ENCODE measurements around the gene SORL1.
"Not testable (repeated sequence)": the region's sequence is repeated elsewhere in the genome, so short reads cannot be mapped to it uniquely, and the experiment has no call there.

SORL1 gene

DNA sequence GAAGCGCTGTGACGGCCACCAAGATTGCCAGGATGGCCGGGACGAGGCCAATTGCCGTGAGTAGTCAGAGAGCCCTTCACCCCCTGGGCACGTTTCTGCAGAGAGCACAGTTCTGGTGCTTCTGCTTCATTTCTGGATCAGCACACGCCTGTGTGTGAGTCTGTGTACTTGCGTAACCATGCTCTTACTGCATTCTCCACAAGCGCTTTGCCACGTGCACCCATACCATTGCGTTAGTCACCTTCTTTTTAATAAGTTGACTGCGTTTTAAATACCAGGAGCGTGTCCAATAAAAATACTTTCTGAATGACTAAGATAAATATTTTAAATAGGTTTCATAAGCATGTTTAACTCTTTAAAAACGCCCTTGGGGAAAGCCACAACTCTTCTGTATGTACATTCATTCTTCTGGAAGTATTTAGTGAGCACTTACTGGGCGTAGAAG is 143.6 kb downstream of the SORL1 start:
- DNase-seq, result no peak

DNA sequence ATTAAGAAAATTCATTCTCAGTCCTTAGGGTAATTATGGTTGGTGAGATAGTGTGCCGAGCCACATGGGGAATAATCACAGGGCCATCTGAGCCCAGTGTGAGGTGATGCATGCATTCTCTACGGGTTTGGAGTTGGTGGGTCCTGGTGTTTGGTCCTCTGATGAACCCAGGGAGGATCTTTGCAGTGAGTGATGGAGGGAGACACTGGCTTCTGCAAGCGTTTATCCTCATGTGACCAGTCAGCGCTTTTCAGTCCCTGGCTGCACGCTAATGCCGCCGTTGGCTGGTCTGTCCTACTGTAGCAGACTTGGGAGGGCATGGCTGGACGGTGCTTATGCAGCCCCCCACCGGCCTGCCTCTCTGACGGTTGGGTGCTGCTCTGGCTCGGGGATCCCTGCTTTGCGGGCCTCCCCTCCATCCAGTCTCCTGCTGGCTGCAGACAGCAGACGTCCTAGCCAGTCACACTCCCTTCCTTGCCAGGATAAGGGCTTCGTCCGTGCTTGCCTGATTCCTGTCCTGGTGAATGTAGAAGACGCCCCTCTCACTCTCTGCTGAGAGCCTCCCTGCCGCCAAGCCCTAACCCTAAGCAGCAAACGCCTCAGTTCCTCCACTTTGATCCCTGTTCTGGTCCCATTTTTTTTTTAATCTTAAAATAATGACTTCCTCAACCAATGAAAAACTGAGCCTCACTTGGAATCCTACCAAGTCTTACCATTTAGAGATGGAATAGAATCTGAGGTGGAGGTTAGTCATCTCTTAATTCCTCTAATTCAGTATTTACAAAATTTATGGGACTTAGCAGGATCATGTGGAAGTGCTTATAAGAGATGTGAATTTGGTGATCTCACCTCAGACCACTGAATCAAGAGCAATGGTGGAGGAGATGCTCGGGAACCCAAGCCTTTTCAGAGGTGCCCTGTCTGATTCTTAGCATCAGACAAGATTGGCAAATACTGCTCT is 144.4 kb downstream of the SORL1 start:
- DNase-seq, result no peak

- no peak for DNase-seq
These were observed 151.2 kb downstream of the SORL1 start for GRCh38 chr11:121603316-121603715.

DNA sequence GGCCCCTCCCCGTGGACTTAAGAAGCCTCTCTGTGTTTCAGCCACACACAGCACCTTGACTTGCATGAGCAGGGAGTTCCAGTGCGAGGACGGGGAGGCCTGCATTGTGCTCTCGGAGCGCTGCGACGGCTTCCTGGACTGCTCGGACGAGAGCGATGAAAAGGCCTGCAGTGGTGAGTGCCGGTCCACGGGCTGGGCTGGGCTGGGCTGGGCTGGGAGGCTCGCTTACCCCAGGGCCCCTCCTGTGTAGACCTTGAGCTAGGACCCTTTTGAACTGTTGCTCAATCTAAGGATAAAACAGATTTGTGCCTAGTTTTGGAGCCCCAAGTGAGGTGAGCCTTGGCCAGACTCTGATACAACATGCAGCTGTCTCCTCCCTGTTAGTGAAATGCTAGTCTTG is 152.0 kb downstream of the SORL1 start:
- DNase-seq, result no peak

DNA sequence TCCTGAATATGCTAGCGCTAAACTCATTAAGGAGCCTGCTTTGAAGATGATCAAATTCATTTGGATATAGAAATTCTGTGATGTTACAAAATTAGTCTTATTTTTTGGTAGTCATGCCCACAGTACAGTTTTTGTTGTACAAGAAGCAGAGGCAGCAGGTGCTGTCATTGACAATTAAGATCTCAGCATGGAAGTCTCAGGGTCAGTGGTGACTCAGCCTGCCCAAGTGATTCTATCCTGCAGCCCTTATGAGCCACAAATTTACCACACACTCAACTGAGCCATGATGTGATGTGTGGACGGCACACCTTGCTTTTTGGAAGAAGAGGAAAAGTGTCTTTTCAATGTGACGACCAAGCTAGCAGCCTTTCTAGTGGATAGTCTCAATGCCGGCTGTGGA is 154.2 kb downstream of the SORL1 start:
- DNase-seq, result no peak

- DNase-seq, result no peak
These were observed 155.2 kb downstream of the SORL1 start for GRCh38 chr11:121607341-121607740.

DNA sequence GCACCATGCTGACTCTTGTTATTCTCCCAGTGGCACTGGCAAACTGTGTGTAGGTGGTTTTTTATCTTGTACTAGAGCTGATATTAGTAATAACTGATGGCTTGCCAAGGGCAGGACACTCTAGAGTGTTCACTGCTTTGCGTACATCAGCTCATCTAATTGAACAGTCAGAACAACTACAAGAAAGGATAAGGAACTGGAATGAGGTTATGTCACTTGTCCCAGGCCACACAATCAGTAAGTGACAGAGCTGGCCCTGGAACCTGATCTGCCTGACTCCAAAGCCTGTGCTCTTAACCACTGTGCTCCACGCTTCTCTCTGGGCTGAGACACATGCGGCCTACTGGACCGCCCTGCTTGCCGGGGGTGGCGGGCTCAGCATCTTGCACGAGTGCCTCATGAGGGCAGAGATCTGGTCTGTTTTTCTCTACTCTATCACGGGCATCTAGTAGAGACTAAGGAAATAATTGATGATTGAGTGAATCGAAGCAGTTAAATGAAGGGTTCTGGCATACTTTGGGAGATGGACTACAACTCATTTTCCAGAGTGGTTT is 156.5 kb downstream of the SORL1 start:
- DNase-seq, result no peak

DNA sequence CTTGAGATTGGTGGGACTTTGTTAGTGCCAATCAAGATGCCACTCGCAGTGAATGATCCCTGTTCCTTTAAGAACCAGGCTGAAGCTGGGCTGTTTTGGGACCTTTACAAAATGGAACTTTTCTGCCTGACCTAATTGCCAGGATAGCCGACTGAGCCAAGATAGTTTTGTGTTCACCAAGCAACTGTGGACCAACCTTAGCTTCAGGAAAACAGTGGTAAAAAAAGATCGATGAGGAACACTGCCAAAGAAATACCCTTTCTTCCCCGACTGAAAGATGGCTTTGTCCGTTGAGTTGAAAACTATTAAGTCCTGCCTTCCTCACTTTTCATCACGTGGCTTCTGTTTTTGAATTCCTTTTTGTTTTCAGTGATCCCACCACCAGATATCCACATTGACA is 158.6 kb downstream of the SORL1 start:
- DNase-seq, result no peak

GRCh38 chr11:121611242-121611641 is 159.1 kb downstream of the SORL1 start:
- DNase-seq, result no peak

GRCh38 chr11:121613724-121614123 is 161.6 kb downstream of the SORL1 start:
- DNase-seq, result no peak

- DNase-seq, result no peak
These were observed 162.6 kb downstream of the SORL1 start for GRCh38 chr11:121614636-121615240.

GRCh38 chr11:121615501-121615900 is 163.4 kb downstream of the SORL1 start:
- DNase-seq, result no peak

GRCh38 chr11:121618516-121618915 is 166.4 kb downstream of the SORL1 start:
- no peak for DNase-seq

- DNase-seq, result no peak
These were observed 173.8 kb downstream of the SORL1 start for GRCh38 chr11:121625777-121626506.

DNA sequence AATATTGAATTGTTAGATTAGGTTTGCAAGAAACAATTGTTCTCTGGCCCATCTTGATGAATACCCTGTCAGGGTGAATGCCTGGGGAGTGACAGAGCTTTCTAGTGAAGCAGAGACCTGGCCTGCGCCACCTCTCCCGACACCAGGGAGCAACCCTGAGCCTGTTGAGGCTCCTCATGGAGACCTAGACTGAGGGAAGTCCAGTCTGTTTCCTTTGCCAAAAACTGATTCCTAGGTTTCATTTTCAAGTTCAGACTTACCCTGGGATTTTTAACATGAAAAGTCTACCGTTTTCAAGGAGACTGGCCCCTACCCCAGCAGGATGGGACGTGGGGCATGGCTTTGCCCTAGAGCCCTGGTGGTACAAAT is 174.4 kb downstream of the SORL1 start:
- DNase-seq, result no peak

DNA sequence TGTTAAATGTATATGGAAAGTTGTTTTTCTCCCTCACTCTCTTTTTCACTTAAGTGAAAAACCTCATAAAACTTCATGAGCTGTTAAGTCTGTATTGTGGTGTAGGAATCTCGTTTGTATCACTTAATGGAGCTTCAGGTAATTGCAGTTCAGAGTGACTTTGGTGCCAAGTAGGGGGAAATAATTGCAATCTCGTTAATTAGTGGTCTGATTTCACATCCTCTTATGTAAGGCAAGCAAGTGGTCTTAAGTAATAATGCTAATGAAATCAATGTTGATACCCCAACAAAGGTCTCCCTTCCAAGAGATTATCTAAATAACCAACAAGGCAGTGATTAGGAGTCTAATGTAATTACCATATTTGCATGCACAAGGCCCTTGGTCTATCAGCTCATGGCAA is 174.9 kb downstream of the SORL1 start:
- no peak for DNase-seq

- no peak for DNase-seq
These were observed 177.9 kb downstream of the SORL1 start for GRCh38 chr11:121630041-121630440.

DNA sequence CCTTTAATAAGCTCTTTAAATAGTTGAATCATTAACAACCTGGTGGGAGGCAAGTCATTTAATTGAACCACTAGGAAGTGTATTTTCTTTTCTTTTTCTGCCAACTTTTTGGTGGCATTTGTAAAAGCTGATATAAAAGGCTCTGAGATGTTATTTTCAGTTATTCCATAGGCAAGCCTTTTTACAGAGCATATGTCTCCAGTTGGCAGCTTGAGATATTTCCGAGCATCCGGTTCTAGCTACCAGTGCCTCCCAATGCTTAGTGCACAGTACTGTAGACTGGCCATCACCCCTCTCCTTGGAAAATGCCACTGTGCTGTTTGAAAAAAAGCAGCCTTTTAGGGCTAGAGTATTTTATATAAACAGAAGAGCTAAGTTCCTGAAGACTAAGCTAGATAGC is 179.3 kb downstream of the SORL1 start:
- DNase-seq, result no peak

DNA sequence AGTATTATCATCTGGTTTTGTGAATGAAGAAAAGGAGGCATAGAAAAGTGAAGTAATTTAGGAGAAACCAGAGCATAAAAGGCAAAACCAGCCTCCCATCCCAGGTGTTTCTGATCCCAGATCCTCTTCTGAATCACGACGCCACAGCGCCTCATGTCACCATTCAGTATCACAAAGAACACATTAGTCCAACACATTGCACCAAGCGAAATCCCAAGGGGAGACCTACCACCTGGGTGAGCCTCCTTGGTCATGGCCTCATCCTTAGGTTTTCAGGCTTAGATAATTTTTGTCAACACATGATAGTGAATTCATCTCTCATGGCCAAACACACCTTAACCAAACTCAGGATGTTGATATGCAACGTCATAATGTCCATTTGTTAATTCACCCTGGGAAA is 182.2 kb downstream of the SORL1 start:
- no peak for DNase-seq

GRCh38 chr11:121634889-121635288 is 182.8 kb downstream of the SORL1 start:
- no peak for DNase-seq

GRCh38 chr11:121636081-121636799 is 184.1 kb downstream of the SORL1 start:
- no peak for DNase-seq

GRCh38 chr11:121636800-121637176 is 184.7 kb downstream of the SORL1 start:
- no peak for DNase-seq

- not testable (repeated sequence) for DNase-seq
These were observed 185.5 kb downstream of the SORL1 start for GRCh38 chr11:121637587-121637986.
